Pancreas (tissue), 10 donors: ENCODE data around the gene LMF1. TPM values are rescaled to one million over a fixed set of nuclear protein-coding genes. Genes with fewer than 3 reads are reported as not detected.
A peak's percentile ranks its signal among the peaks of the same experiment; 100 is the strongest.

ENCODE experiments used
- ATAC-seq, 4 donors: fragments of 200-7000 bp; cut with Tn5 transposase; one replicate each; pipeline versions ENCODE4 v1.8.0 to v1.9.1; 2020; ENCODE audit warnings: mild to moderate bottlenecking in 4 of 4, moderate library complexity in 4 of 4
- DNase-seq, 6 donors: peaks; one replicate each; pipeline ENCODE4 v3.0.0-alpha.2; 2020
- FAIRE-seq: peaks from 2 replicates; lab custom pipeline; 2012; peaks lifted over from hg19 to GRCh38; lab: Jason Lieb, UNC
- H3K27ac ChIP-seq, 4 donors: fragments of 200-600 bp; sonication (generic); 1 replicate in 3 of 4; 2 replicates in 1 of 4; pipeline versions ENCODE4 v1.5.0 to v1.8.0; 2020
- H3K27me3 ChIP-seq, 4 donors: fragments of 200-600 bp; one replicate each; pipeline ENCODE4 v1.8.0; 2021
- H3K36me3 ChIP-seq, 3 donors: fragments of 200-600 bp; sonication (generic) in 1 of 3; one replicate each; pipeline versions ENCODE4 v1.5.0 to v1.8.0; 2020 to 2021
- H3K4me1 ChIP-seq, 3 donors: fragments of 200-600 bp; one replicate each; pipeline ENCODE4 v1.8.0; 2021
- H3K4me3 ChIP-seq, 4 donors: fragments of 200-600 bp; sonication (generic) in 2 of 4; one replicate each; pipeline versions ENCODE4 v1.5.0 to v1.8.0; 2020 to 2021
- H3K9me3 ChIP-seq, 4 donors: fragments of 200-600 bp; one replicate each; pipeline ENCODE4 v1.8.0; 2021
- CTCF ChIP-seq, 4 donors: fragments of 200-600 bp; sonication (generic) in 3 of 4; IDR thresholded peaks; one replicate each; pipeline versions ENCODE4 v1.5.0 to v1.8.0; 2021; ENCODE audit warnings: antibody characterized with exemption in 4 of 4
- WGBS, 2 donors: extraction: QIAGEN DNeasy Blood & Tissue Kit; methylation state at CpG; one replicate each; pipeline ENCODE4 v1.1.7; 2013; 5-methylcytosine and 5-hydroxymethylcytosine counted together
- intact Hi-C, 3 donors: fragments of 100-400 bp; cut with DNase I; formaldehyde crosslinking; loops; one replicate each; pipeline versions ENCODE4 v1.11.1 to v1.14.2; 2022
- polyA plus RNA-seq, 2 donors: library from polyadenylated mRNA; stranded (reverse); fragments of 200-250 nt; gene quantifications; one replicate each; pipeline ENCODE4 v1.2.3, GENCODE V29; 2013
- total RNA-seq, 6 donors: library from RNA; stranded (reverse); fragmentation: NEBNext Ultra II Directional in 4 of 6; extraction: Animal tissue kit (Norgen Biotek cat#: 25700) in 4 of 6; gene quantifications; one replicate each; pipeline versions ENCODE4 v1.2.1 to v1.2.4, GENCODE V29; 2021 to 2023
- donor health status: healthy with polysubstance abuse.
- donor health status: DM: no; HTN: no; CAD: no; lungs with moderate emphysema.
- donor health status: DM: no; HTN: no; CAD: no.
- donor health status: control.
- donor health status: control.
- donor health status: Bipolar disorder and iron deficiency.
- donor health status: DM: yes; HTN: yes; CAD: no.
- donor health status: DM: no; HTN: no; CAD: no.
- donor health status: DM: no; HTN: no; CAD: no.
- donor health status: DM: yes; HTN: yes; CAD: no.

LMF1 gene
- total and polyA plus RNA-seq, 8 donors, result 9.3 to 64.6 (median 15.7) TPM

- Histone ChIP-seq H3K4me1 (no peaks in the 10 kb centered on the region), H3K36me3 (no peaks in the 10 kb centered on the region), H3K9me3 (no peaks in the 10 kb centered on the region), H3K27me3 (no peaks in the 10 kb centered on the region), H3K27ac (peak overlapping the region in 1 of 4 donors; percentile 28), H3K4me3 (no peak overlapping the region)
- no peak for TF ChIP-seq CTCF (IDR thresholded peaks at IDR 0.05)
- WGBS, 2 donors, result 86 to 90% methylated on average over 18 of the region's 18 CpGs
- FAIRE-seq (no peak), ATAC-seq (no peak), DNase-seq (peak in 1 of 6 donors; percentile 38)
- intact Hi-C loops, result no loop called here
Measured at GRCh38 chr16:897200-897543, 73.6 kb downstream of the LMF1 start.

- FAIRE-seq (no peak), DNase-seq (peak in 3 of 6 donors; percentile 16 to 64 (median 18)), ATAC-seq (peak in 3 of 4 donors; percentile 23 to 47 (median 46))
- Histone ChIP-seq H3K27ac (peak overlapping the region in 1 of 4 donors; percentile 28), H3K36me3 (no peaks in the 10 kb centered on the region), H3K27me3 (no peaks in the 10 kb centered on the region), H3K9me3 (no peaks in the 10 kb centered on the region), H3K4me1 (no peaks in the 10 kb centered on the region), H3K4me3 (no peak overlapping the region)
- intact Hi-C loops, result no loop called here
- 65 to 74% methylated on average over 33 of the region's 33 CpGs for WGBS, 2 donors
- no peak for TF ChIP-seq CTCF (IDR thresholded peaks at IDR 0.05)
Measured at GRCh38 chr16:896261-897199, 74.3 kb downstream of the LMF1 start.

- Histone ChIP-seq H3K27me3 (no peaks in the 10 kb centered on the region), H3K4me1 (no peaks in the 10 kb centered on the region), H3K9me3 (no peaks in the 10 kb centered on the region), H3K27ac (no peak overlapping the region), H3K4me3 (no peak overlapping the region), H3K36me3 (no peaks in the 10 kb centered on the region)
- peak in 2 of 6 donors; percentile 18 to 72 for DNase-seq
- intact Hi-C loops, result no loop called here
- no peak for TF ChIP-seq CTCF (IDR thresholded peaks at IDR 0.05)
- WGBS, 2 donors, result 92 to 93% methylated on average over 20 to 24 of the region's 24 CpGs
- no peak for ATAC-seq
- no peak for FAIRE-seq
Measured at GRCh38 chr16:895371-895770, 75.4 kb downstream of the LMF1 start.

- intact Hi-C loops, result no loop called here
Measured at GRCh38 chr16:894841-895240, 75.9 kb downstream of the LMF1 start.

More at GRCh38 chr16:894841-895240, 75.9 kb downstream of the LMF1 start:
- Histone ChIP-seq H3K9me3 (no peaks in the 10 kb centered on the region), H3K27ac (no peak overlapping the region), H3K4me1 (no peaks in the 10 kb centered on the region), H3K36me3 (no peaks in the 10 kb centered on the region), H3K27me3 (no peaks in the 10 kb centered on the region), H3K4me3 (no peak overlapping the region)
- DNase-seq (peak in 1 of 6 donors; percentile 37), ATAC-seq (no peak), FAIRE-seq (no peak)
- WGBS, 2 donors, result 91 to 92% methylated on average over 24 of the region's 24 CpGs
- TF ChIP-seq CTCF (IDR thresholded peaks at IDR 0.05), result no peak
